Activated CD4-positive, CD25-positive, alpha-beta regulatory T cell treated with anti-CD3 and anti-CD28 coated beads, Interleukin-2, amount 50 U/mL, for 72 hours (primary cell): Measurements from ENCODE around the gene NECTIN4.

Experiments used
- DNase-seq: peaks from one replicate; pipeline ENCODE4 v3.0.0; 2021

The NECTIN4 gene

DNA sequence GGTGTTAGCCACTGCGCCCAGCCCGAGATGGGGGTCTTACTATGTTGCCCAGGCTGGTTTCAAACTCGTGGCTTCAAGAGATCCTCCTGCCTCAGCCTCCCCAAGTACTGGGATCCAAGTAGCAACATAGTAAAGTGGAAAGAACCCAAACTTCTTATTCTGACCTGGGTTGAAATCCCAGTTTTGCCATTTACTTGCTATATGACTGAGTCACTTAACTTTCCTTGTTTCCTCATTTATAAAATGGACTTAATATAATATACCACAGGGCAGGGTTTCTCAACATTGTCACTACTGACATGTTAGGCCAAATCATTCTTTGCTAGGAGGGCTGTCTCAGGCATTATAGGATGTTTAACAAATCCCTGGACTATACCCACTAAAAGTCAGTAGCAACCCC lies 21.8 kb upstream of the NECTIN4 start:
- no peak for DNase-seq

DNA sequence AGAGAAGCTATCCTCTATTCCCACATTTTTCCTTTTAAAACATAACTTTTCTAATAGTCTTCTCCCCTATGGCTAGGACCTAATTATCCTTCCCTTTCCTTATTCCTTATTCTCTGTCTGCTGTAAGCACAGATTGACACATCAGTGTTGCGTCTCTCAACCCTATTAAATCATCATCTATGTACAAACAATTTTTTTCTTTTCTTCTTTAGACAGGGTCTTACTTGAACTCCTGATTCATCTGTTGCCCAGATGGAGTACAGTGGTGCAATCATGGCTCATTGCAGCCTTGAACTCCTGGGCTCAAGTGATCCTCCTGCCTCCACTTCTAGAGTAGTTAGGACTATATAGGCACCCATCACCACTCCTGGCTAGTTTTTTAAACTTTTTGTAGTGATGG lies 17.1 kb upstream of the NECTIN4 start:
- no peak for DNase-seq

DNA sequence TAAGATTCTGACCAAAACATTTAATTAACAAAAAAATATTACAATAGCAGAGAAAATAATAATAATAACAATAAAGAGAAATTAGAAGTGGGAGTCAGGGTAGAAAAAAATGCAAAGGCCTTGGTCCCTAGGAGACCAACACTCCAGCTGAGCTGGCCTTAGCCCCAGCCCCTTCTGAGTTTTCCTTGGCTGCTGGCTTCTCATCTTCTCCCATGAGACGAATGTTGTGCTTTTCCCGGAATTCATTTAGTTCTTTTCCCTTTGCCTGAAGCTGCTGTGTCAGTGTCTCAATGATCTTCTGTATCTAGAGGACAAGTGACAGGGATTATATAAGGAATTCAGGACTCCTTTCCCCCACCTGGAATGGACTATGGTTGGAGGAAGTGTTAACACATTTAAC lies 11.2 kb upstream of the NECTIN4 start:
- DNase-seq: no peak

DNA sequence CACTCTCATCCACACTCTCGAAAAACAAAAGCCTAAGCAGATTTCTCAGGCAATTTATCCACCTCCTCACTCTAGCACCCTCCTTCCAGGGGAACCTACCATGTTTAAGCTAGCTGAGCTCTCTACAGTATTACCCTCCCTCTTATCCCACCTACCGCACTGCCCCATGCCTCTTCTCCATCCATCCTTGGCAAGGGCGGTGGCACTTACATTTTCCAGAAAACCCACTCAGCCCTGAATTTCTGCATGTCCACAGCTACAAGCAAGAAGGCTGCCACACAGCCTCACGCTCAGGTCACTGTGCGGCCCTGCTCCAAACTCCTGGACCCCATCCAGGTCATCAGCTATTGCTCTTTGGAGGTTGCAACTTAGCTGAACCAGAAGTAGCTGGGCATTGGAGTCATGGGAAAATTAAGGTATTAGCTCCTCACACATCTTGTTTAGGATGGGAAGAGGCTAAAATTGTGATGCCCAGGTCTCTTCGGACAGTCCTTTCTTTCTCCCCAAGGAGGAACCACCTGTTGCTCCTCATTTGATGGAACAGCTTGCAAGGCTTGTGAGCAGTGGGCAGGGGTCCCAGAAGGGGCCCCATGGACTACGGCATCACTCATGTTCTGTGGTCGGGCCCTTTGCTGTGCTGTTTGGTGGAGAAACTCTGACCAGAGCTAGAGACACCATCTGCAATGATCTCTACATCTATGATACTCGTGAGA lies 9.9 kb upstream of the NECTIN4 start:
- no peak for DNase-seq

DNA sequence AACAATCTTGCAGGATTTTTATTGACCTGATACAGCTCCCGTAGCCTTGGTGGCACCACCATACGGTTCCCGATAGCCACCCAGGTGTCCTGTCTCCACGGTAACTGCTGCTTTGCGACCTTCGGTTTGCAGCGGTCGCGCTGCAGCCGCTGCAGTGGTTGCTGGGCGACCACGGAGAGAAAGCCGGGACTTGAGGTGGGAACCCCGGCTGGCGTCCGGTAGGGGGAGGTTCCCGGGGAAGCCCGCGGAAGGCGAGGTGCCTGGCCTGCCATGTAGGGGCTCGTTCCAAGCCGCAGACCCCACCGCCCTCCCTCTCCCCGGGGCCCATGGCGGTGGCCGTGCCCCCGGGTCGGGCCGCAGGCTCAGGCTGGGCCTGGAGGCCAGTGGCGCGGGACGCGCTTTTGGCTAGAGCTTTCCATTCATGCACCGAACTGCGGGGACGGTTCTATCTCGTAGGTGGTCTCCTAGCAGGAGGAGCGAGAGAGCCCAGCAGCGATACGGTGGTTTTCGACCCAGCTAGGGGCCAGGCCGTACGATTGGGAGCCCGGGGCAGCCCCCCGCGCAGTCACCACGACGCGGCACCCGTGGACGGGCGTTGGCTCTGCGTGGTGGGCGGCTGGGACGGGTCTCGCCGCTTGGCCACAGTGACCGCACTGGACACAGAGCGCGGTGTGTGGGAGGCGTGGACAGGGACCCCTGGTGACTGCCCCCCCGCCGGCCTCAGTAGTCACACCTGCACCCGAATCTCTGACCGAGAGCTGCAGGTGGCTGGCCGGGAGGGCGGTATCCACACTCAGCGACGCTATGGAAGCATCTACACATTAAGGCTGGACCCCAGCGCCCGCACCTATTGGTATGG lies 9.1 kb upstream of the NECTIN4 start, which contains the start of gene KLHDC9:
Gene KLHDC9, plus strand, starts transcription at position 152 of the 859 bp plus-strand sequence. Its CDS starts 175 bp downstream, at position 327.
- DNase-seq: peak; percentile 54

DNA sequence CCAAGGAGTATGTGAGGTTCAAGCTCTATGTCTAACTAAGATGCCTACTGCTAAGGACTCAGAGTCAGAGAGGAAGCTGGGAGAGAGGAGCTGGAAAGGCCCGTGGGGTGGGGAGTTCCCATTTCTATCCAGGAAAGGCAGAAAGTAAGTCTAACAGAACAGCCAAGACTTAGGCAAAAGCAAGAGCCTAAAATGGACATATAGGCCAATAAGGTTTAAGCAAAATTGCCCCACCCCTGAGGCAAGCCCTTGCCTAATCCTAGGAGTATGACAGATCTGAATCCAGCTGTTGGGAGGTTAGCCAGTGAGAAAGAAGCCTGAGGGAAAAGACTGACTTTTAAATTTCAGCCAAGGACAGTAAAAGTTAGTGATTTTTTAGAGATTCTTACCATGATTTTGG lies 7.2 kb upstream of the NECTIN4 start:
- no peak for DNase-seq

DNA sequence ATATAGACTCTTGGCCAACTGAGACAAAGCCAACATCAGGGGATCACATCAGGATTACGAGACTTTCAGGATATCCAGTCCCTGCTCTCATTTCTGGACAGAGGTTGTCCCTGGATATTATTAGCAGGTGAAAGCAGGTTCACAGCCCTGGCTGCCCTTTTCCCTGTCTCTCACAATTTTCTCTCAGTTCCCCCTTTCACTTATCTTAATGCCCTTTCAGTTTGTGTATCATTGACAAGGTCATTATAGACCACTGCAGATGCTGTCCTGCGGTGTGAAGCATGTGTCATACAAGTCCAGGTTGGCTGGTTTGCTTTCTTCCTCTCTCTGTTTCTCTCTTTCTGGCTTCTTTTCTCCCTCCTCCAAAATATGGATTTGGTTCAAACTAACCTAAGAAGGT lies 6.7 kb upstream of the NECTIN4 start:
- DNase-seq: no peak

DNA sequence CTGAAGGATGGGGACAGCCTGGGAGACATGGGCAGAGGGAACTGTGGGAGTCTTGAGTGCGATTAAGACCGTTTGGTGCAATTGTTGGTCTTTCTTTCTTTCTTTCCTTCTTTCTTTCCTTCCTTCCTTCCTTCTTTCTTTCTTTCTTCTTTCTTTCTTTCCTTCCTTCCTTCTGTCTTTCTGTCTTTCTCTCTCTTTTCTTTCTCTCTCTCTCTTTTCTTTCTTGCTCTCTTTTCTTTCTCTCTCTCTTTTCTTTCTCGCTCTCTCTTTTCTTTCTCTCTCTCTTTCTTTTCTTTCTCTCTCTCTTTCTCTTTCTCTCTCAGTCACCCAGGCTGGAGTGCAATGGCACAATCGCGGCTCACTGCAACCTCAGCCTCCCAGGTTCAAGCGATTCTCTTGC lies 5.9 kb upstream of the NECTIN4 start:
- DNase-seq: no peak

DNA sequence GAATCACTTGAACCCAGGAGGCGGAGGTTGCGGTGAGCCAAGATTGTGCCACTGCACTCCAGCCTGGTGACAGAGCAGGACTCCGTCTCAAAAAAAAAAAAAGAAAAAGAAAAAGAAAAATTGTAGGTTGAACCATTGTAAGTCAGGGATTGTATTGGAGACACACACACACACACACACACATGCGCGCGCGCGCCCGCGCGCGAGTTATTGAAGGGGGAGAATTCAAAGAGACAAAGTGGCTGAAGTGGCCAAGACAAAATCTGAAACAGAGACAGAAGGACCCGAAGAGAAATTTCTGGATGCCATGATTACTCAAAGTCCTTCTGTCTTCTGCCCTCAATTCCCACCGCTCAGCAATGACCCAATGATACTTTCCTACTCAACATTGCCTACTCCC lies 5.1 kb upstream of the NECTIN4 start:
- no peak for DNase-seq

DNA sequence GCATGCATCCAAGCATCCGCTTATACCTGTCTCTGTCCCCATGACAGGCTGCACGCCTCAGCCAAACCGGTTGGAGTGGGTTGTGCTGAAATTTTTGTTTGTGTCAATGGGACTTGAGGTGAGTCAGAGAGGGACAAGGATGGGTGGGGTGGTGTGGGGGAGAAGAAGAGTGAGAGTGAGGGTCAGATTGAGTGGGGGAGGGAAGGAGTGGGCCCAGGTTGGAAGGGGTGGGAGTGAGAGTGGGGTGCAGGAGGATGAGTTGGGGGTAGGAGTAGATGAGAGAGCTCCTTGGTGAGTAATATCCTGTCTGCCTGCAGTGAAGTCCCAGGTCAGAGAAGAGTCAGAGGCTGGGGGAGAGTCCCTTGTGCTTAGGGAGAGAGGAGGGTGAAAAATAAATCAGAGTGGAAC lies 3.3 kb upstream of the NECTIN4 start:
- DNase-seq: no peak

DNA sequence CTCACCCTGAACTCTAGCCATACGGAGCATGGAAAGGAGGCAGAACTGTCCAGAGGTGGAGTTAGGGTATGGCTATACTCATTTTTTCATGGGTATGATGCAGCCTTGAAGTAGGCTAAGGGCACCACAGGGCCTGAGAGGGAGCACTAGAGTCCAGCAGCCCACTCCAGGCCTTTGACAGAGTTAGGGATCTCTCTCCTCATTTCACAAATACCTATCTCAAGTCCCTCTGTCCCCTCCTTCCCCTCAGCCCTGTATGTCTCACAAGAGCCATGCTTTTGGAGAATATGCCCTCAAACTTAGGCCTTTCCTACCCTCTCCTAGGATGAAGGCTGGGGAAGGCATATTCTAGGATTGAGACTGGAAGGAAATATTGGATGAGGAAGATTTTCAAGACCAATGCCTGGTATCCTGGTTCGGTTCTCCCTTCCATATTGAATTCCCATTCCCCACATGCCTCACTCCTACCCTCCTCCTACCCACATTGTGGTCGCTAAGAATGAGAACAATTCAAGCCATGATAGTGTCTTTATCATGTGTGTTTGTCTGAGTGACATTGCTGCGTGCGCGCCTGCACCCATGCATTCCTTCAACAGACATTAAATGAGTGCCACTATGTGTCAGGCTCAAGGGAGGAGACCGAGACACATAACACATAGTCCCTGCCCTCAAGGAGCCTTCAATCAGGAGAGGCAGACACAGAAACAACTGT lies 2.6 kb upstream of the NECTIN4 start:
- no peak for DNase-seq

DNA sequence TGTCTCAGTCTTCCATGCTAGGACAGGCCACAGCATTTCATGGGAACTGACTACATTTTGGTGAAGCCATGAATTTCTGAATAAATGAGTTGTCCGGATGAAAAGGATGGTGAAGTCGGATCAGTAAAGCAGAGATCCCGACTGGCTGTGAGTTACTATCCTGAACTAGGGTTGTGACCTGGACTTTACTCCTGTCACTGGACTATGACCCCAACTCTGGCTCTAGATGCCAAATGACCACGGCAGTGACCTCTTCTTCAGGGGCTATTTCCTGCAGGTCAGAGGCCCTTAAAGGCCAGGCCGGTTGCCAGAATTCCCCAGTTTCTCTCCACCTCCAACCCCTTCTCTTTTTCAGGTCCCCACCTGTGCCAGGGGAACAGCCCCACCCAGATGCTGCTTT lies 1.7 kb upstream of the NECTIN4 start:
- no peak for DNase-seq

DNA sequence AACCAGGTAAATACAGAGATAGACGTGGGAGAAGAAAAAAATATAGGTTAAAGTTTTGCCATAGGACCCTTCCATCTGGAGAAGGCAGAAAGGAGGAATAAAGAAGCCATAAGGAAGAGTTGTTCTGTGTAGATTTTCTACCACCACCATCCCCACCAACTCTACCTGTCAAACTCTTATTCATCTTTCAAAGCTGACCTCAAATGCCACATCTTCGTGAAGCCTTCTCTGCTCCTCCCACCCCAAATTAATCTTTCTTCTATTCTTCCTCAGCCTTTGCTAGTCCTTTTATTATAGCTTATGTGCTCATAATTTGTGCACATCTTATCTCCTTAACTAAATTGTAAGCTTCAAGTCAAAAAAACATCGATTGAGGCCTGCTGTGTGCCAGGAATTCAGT lies 1.3 kb upstream of the NECTIN4 start:
- no peak for DNase-seq

DNA sequence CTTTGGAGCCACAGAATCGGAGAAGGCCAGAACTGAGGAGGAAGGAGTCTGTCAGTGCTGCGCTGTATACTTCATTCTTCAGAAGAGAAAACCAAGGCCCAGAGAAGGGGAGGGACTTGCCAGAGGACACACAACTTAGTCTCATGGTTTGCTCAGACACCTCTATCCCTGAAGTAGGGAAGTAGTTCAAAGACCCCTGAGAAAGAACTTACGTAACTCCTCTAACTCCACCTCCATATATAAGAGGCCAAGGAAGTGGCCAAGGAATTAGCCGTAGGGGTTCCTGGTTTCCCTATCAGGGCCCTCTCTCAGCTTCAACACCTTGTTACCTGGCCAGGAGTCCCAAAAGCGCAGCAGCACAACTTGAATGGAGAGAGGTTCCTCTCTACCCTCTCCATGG lies 580 bp upstream of the NECTIN4 start:
- DNase-seq: no peak

DNA sequence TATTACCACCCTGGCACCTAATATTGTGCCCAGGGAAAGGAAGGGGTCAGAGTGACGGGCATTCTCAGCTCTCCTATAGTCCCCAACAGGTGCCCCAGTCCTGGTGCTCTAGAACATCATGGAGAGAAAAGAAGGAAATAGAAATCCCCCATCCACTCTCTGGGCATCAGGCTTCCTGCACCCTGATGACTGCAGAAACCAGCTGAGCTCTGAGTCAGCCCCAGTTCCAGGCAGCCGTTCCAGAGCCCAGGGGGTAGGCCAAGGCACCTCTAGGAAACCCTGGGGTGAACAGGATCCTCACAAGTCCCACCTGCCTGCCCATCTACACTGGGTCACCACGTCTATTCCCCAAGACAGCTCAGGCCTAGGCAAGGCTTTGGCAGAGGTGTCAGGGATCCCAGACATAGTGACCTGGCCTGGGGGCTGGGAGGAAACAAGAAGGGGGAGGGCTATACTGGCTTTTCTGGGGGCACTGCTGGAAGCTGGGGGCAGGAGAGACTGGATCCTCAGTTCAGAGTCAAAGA lies 709 bp downstream of the NECTIN4 start:
- no peak for DNase-seq

DNA sequence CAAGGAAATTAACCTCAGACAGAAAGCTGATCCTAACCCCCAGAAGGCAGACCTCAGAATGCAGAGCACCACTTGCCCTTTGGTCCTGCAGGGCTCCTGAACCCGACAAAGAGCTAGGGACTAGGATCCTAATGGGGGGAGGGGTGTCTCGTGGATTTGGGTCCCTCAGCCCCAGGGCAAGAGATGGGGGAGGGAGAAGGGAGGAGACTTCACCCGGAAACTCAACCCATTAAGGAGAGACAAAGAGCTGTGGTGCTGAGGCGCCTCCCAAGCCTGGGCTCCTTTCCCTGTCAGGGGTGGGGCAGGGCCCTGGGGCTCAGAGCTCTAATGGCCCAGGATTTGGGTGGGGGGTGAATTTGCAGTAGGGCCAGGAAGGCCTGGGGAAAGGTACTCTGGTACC lies 2.9 kb downstream of the NECTIN4 start:
- no peak for DNase-seq

DNA sequence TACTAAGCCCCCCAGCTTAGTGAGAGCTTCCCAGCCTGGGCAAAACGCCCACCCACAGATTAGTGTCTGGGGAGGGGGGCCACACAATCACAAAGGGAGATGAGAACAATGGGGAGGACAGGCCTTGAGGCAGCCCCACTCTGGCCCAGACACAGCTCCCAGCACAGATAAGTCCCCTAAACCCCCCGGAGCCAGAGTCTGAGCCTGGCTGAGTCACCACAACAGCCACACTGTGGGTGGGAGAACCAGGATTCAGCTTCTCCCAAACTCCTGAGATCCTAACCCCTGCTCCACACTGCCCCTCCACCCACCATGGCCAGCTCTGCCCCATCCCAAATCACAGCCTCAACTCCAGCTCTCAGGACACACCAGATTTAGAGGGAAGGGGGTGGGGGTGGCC lies 4.2 kb downstream of the NECTIN4 start:
- DNase-seq: no peak

DNA sequence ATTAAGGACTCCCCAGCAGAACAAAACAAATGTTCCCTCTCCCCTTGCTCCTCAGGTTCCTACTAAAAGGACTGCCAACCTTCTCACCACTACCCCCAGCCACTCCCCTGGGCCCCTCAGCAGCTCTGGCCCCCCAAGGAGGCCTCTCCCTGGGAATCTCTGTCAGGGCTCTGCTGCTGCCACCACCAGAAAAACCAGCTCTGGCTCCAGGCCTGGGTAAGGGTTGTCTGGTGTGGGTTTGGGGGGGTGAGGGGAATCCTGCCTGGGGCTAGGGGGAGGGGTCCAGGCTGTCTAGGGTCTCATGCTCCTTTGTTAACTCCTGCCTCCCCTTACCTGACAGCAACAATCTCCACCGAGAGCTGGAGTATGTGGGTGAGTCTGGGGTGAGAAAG lies 4.8 kb downstream of the NECTIN4 start:
- DNase-seq: no peak

DNA sequence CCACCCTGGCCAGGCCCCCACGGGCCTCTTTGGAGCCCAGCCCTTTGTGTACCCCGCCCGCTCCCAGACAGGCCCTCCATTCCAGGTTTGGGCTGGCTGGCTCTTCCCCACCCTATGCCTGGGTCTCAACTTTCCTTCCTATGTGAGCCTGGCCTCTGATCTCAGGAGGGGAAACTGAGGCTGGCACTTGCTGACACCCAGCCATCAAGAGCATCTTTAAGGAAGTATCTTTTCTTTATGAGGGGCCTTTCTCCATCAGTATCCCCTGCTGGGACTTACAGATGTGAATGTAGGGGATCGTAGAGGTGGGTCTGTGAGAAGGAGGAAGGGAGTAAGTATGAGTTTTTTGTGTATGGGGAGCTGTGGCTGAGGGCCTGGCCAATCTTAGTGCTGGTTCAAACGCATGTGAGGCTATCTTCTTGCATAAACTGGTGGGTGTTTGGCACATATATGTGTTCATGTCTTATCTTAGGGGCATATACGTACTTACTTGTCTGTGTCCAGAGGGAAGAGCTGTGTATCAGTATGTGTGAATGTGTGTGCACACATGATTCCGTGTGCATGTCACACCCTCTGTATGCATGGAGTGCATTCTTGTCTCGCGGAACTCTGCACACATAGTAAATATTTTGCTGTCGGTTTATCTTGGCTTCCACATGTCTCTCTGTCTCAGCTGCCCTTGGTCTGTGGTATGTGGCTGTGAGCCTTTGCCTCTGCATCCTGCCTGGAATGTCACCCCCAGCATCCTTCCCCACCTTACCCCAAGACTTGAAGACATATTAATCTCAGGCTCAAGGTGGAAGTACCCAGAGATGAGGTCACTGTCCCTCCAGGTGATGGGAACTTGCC lies 5.4 kb downstream of the NECTIN4 start:
- no peak for DNase-seq

DNA sequence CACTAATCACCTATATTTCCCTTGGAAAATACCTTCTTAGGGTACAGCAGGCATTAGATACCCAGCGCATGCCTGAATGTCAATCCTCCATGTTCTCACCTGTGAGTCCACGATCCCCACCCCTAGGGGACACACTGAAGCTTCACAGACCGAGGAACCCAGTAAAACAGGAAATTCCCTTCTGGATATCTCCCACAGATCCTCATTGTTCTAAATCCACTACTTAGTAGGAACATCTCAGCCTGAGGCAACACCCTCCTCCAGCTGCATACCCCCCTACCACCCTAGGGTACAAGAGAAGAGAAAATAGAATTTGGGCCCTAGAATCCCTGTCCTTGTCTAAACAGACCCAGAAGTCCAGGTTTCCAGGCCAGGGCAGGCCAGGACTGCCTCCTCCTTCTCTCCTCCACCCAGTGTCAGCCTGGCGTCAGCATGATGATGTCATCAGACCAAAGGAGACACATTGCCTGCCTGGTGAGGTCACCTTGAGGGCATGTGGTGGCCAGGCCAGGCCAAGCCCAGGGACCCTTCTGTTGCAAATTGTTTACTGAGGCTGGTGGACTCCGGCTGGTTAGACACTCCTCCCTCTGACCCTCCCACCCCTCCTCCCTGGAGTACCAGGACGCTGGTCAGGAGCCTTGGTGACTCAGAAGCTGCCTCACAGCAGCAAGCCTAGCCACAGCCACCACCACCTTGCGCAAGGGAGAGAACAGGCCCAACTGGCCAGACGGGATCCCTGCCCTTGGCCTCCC lies 6.2 kb downstream of the NECTIN4 start:
- DNase-seq: no peak

DNA sequence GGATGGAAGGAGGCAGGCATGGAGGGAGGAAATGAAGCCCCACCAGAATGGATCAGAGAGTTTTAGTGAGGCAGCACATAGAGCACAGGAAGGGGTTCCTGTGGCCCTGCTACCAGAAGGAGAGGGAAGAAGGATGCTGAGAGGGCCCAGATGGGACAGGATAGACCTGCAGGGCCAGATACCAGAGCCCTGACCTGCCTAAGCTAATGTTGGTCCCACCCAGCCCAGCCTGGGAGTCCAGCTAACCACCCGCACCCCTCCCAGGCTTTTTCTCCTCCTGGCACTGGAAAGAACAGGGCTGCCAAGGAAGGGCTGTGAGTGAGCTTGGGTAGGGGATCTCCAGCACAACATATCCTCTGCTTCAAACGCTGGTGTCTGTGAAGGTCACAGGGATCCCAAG lies 6.9 kb downstream of the NECTIN4 start:
- DNase-seq: no peak

DNA sequence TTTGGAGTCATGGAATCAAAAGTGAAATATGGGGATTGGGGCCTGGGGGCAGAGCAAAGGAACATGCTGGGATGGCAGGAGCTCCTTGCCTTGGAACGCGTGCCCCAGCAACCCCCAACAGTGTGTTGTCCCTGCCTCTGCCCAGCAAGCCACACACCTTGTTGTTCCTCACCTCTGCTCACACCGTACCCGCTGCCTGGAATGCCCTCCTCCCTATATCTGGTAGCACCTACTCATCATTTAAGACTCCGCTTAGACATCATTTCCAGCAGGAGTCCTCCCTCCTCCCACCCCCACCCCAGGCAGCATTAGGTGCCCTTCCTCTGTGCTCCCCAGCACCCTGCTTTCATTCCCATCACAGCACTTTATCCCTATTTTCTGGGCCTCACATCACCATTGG lies 7.8 kb downstream of the NECTIN4 start:
- DNase-seq: no peak
